ENCODE results near the gene FARP2. TPM values are rescaled to one million over a fixed set of nuclear protein-coding genes. Genes with fewer than 3 reads are reported as not detected.

FARP2 gene
- total RNA-seq, 4 donors from 2014 or later = 70.0 to 185 (median 95.5) TPM

GRCh38 chr2:241425368-241425767, 69.3 kb downstream of the FARP2 start:
- Histone ChIP-seq H3K4me1 (no peaks in the 10 kb centered on the region), H3K36me3 (peaks cover 45% of the 10 kb centered on the region), H3K27ac (no peak overlapping the region), H3K27me3 (no peaks in the 10 kb centered on the region), H3K9me3 (no peaks in the 10 kb centered on the region), H3K4me3 (no peak overlapping the region)
- no peak for DNase-seq (ENCODE audit: low spot score in 2 of 2)
- 74% methylated on average over 3 of the region's 3 CpGs for WGBS
- TF ChIP-seq POLR2AphosphoS5 (IDR thresholded peaks at IDR 0.05) = no peak
- no peak for TF ChIP-seq CTCF (IDR thresholded peaks at IDR 0.05)
- TF ChIP-seq POLR2A (IDR thresholded peaks at IDR 0.05) = no peak
- TF ChIP-seq EP300 (IDR thresholded peaks at IDR 0.05) = no peak

- no peak for DNase-seq (ENCODE audit: low spot score in 2 of 2)
- WGBS = 87% methylated on average over 2 of the region's 2 CpGs
- H3K4me3 ChIP-seq = no peak overlapping the region
- peaks cover 63% of the 10 kb centered on the region for H3K36me3 ChIP-seq
- H3K27me3 ChIP-seq = no peaks in the 10 kb centered on the region
- H3K4me1 ChIP-seq = no peaks in the 10 kb centered on the region
- no peak overlapping the region for H3K27ac ChIP-seq
- H3K9me3 ChIP-seq = no peaks in the 10 kb centered on the region
- TF ChIP-seq POLR2A (IDR thresholded peaks at IDR 0.05) (no peak), POLR2AphosphoS5 (IDR thresholded peaks at IDR 0.05) (no peak), EP300 (IDR thresholded peaks at IDR 0.05) (no peak), CTCF (IDR thresholded peaks at IDR 0.05) (no peak)
Observed at GRCh38 chr2:241430178-241430577, 74.1 kb downstream of the FARP2 start.

- TF ChIP-seq EP300 (IDR thresholded peaks at IDR 0.05) (no peak), POLR2AphosphoS5 (IDR thresholded peaks at IDR 0.05) (no peak), POLR2A (IDR thresholded peaks at IDR 0.05) (no peak), CTCF (IDR thresholded peaks at IDR 0.05) (no peak)
- Histone ChIP-seq H3K4me3 (no peak overlapping the region), H3K27ac (no peak overlapping the region), H3K9me3 (no peaks in the 10 kb centered on the region), H3K4me1 (no peaks in the 10 kb centered on the region), H3K27me3 (no peaks in the 10 kb centered on the region), H3K36me3 (peaks cover 88% of the 10 kb centered on the region)
- DNase-seq (ENCODE audit: low spot score in 2 of 2) = no peak
- WGBS = 89% methylated on average over 6 of the region's 6 CpGs
Observed at GRCh38 chr2:241432824-241433448, 76.9 kb downstream of the FARP2 start.

GRCh38 chr2:241437179-241437578, 81.1 kb downstream of the FARP2 start:
- 91% methylated on average over 2 of the region's 2 CpGs for WGBS
- Histone ChIP-seq H3K36me3 (peaks cover 86% of the 10 kb centered on the region), H3K4me1 (no peaks in the 10 kb centered on the region), H3K9me3 (no peaks in the 10 kb centered on the region), H3K4me3 (no peak overlapping the region), H3K27me3 (no peaks in the 10 kb centered on the region), H3K27ac (no peak overlapping the region)
- DNase-seq (ENCODE audit: low spot score in 2 of 2) = no peak
- no peak for TF ChIP-seq POLR2AphosphoS5 (IDR thresholded peaks at IDR 0.05)
- no peak for TF ChIP-seq POLR2A (IDR thresholded peaks at IDR 0.05)
- no peak for TF ChIP-seq EP300 (IDR thresholded peaks at IDR 0.05)
- TF ChIP-seq CTCF (IDR thresholded peaks at IDR 0.05) = no peak

GRCh38 chr2:241441492-241441891, 85.4 kb downstream of the FARP2 start:
- DNase-seq (ENCODE audit: low spot score in 2 of 2) = no peak
- Histone ChIP-seq H3K4me1 (no peaks in the 10 kb centered on the region), H3K36me3 (peaks cover 91% of the 10 kb centered on the region), H3K27me3 (no peaks in the 10 kb centered on the region), H3K9me3 (no peaks in the 10 kb centered on the region), H3K4me3 (no peak overlapping the region), H3K27ac (no peak overlapping the region)
- 89% methylated on average over 5 of the region's 14 CpGs for WGBS
- TF ChIP-seq EP300 (IDR thresholded peaks at IDR 0.05) = no peak
- no peak for TF ChIP-seq POLR2A (IDR thresholded peaks at IDR 0.05)
- no peak for TF ChIP-seq POLR2AphosphoS5 (IDR thresholded peaks at IDR 0.05)
- no peak for TF ChIP-seq CTCF (IDR thresholded peaks at IDR 0.05)
